ENCODE measurements around the gene C2orf49. TPM values are rescaled to one million over a fixed set of nuclear protein-coding genes. Genes with fewer than 3 reads are reported as not detected.

C2orf49 gene
- total and polyA plus RNA-seq, 2 donors (not counting 3 experiments of a cell fraction or from before 2014, with no cell fraction given) = 4.6 to 15.0 TPM

Other genes with a start within 250 kb of the C2orf49 start
- not detected in 2 replicates for gene GPR45, start 95.8 kb upstream of the C2orf49 start, total RNA-seq
- not detected in 2 replicates for gene GPR45, start 95.8 kb upstream of the C2orf49 start, polyA plus RNA-seq
- 34.9 and 37.6 TPM in 2 replicates for gene TGFBRAP1, start 7.8 kb upstream of the C2orf49 start, total RNA-seq
- gene TGFBRAP1, start 7.8 kb upstream of the C2orf49 start, polyA plus RNA-seq = 22.3 and 25.4 TPM in 2 replicates
- gene FHL2, start 61.5 kb downstream of the C2orf49 start, total RNA-seq = 178 and 197 TPM in 2 replicates
- gene FHL2, start 61.5 kb downstream of the C2orf49 start, polyA plus RNA-seq = 491 and 497 TPM in 2 replicates

All from endothelial cell of umbilical vein (primary cell).